ENCODE data around the gene TRIM56. TPM values are rescaled to one million over a fixed set of nuclear protein-coding genes. Genes with fewer than 3 reads are reported as not detected.

TRIM56 gene
- total RNA-seq, 4 donors from 2014 or later, result 11.9 to 47.1 (median 15.3) TPM

GRCh38 chr7:101123703-101124068 is 38.4 kb downstream of the TRIM56 start:
- TF ChIP-seq CTCF (IDR thresholded peaks at IDR 0.05; ENCODE audit: low read depth), result no peak

GRCh38 chr7:101124376-101125056 is 39.2 kb downstream of the TRIM56 start:
- TF ChIP-seq CTCF (IDR thresholded peaks at IDR 0.05; ENCODE audit: low read depth), result no peak

GRCh38 chr7:101125989-101126650 is 40.8 kb downstream of the TRIM56 start:
- no peak for TF ChIP-seq CTCF (IDR thresholded peaks at IDR 0.05; ENCODE audit: low read depth)

- no peak for TF ChIP-seq CTCF (IDR thresholded peaks at IDR 0.05; ENCODE audit: low read depth)
Measured at GRCh38 chr7:101126651-101127459, 41.6 kb downstream of the TRIM56 start, which contains the start of gene SERPINE1. Gene SERPINE1 (plus strand): TSS chr7:101127104. CDS start chr7:101128394, 1,290 bp downstream.

- no peak for TF ChIP-seq CTCF (IDR thresholded peaks at IDR 0.05; ENCODE audit: low read depth)
Measured at GRCh38 chr7:101127460-101128039, 42.3 kb downstream of the TRIM56 start.

- TF ChIP-seq CTCF (IDR thresholded peaks at IDR 0.05; ENCODE audit: low read depth), result no peak
Measured at GRCh38 chr7:101128040-101128834, 43.0 kb downstream of the TRIM56 start.
